ENCODE data around the gene TRAPPC10.

DNA sequence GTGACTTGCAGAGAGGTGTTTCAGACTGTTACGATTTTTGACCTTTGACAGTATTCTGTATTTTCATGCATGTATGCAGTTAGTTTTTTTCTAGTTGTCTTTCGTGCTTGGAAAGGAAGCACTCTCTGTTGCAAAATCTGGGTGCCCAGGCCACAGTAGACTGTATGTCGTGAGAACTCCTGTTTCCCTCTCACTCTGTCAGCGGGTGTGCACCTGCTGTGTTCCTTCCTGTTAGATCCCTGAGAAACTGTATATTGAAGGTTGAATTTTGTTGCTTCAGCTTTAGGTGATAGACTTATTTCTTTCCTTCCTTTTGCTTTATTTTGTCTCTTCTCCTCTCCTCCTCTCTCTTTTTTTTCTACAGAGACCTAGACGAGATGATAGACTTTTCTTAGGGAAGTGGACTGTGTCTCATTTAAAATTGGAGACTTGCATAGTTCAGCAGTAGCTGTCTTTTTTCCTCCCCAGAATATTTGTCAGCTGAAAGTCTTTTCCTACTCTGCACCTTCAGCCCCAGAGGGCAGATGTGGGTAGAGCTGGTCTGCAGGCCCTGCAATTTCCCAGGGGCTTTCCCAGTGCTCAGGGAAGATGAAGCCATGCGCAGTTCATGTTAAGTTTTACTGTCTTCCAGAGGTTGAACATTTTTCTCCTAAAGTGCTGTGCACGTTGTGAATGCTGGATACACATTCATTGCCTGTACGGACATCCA, 1.4 kb downstream of the TRAPPC10 start:
- TF ChIP-seq, protein P1, sequence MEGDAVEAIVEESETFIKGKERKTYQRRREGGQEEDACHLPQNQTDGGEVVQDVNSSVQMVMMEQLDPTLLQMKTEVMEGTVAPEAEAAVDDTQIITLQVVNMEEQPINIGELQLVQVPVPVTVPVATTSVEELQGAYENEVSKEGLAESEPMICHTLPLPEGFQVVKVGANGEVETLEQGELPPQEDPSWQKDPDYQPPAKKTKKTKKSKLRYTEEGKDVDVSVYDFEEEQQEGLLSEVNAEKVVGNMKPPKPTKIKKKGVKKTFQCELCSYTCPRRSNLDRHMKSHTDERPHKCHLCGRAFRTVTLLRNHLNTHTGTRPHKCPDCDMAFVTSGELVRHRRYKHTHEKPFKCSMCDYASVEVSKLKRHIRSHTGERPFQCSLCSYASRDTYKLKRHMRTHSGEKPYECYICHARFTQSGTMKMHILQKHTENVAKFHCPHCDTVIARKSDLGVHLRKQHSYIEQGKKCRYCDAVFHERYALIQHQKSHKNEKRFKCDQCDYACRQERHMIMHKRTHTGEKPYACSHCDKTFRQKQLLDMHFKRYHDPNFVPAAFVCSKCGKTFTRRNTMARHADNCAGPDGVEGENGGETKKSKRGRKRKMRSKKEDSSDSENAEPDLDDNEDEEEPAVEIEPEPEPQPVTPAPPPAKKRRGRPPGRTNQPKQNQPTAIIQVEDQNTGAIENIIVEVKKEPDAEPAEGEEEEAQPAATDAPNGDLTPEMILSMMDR (IDR thresholded peaks at IDR 0.05), result no peak
- TF ChIP-seq POLR2A (IDR thresholded peaks at IDR 0.05), result no peak
